HEK293T (cell line): ENCODE results near the gene RTP2.

Source experiments
- CTCF ChIA-PET: fragments of 350-600 bp; formaldehyde crosslinking; extraction: SDS; loops from one replicate; lab custom pipeline; 2021; ENCODE audit warnings: antibody characterized with exemption, inconsistent platforms; lab: Yijun Ruan, JAX
- POLR2A ChIA-PET: fragments of 350-600 bp; formaldehyde crosslinking; extraction: SDS; loops from one replicate; lab custom pipeline; 2020; ENCODE audit warnings: antibody characterized with exemption, inconsistent platforms; lab: Yijun Ruan, JAX
- DNase-seq: peaks from one replicate; pipeline ENCODE4 v3.0.0; 2012; ENCODE audit warnings: mixed read lengths; ENCODE audit errors: extremely low spot score
- ARNT ChIP-seq: fragments of 450-650 bp; IDR thresholded peaks from 2 replicates; pipeline ENCODE4 v1.6.1; 2017; ENCODE audit warnings: mild to moderate bottlenecking
- BHLHE40 ChIP-seq: fragments of 450-650 bp; IDR thresholded peaks from 2 replicates; pipeline ENCODE4 v1.6.1; 2016; ENCODE audit warnings: mild to moderate bottlenecking, moderate library complexity, borderline replicate concordance
- CTBP1 ChIP-seq: fragments of 450-650 bp; IDR thresholded peaks from 2 replicates; pipeline ENCODE4 v1.6.1; 2016; ENCODE audit warnings: borderline replicate concordance
- ELF4 ChIP-seq: fragments of 450-650 bp; IDR thresholded peaks from 2 replicates; pipeline ENCODE4 v1.6.1; 2017; ENCODE audit warnings: antibody characterized with exemption
- FOXA1 ChIP-seq: fragments of 450-650 bp; IDR thresholded peaks from 2 replicates; pipeline ENCODE4 v1.6.1; 2016; ENCODE audit warnings: mild to moderate bottlenecking
- FOXK2 ChIP-seq: fragments of 450-650 bp; IDR thresholded peaks from 2 replicates; pipeline ENCODE4 v1.6.1; 2016; ENCODE audit warnings: mild to moderate bottlenecking
- FOXM1 ChIP-seq: fragments of 450-650 bp; IDR thresholded peaks from 2 replicates; pipeline ENCODE4 v1.6.1; 2017; ENCODE audit warnings: mild to moderate bottlenecking, borderline replicate concordance
- HDGF ChIP-seq: fragments of 450-650 bp; IDR thresholded peaks from 2 replicates; pipeline ENCODE4 v1.6.1; 2017; ENCODE audit warnings: antibody characterized with exemption, borderline replicate concordance
- L3MBTL2 ChIP-seq: fragments of 450-650 bp; conservative IDR thresholded peaks from 2 replicates; pipeline ENCODE4 v1.6.1; 2016; ENCODE audit warnings: mild to moderate bottlenecking
- LEF1 ChIP-seq: fragments of 450-650 bp; IDR thresholded peaks from 2 replicates; pipeline ENCODE4 v1.6.1; 2017; ENCODE audit warnings: mild to moderate bottlenecking, borderline replicate concordance
- NFRKB ChIP-seq: fragments of 450-650 bp; IDR thresholded peaks from 2 replicates; pipeline ENCODE4 v1.6.1; 2016; ENCODE audit warnings: mild to moderate bottlenecking, moderate library complexity
- SP1 ChIP-seq: fragments of 450-650 bp; IDR thresholded peaks from 2 replicates; pipeline ENCODE4 v1.6.1; 2017
- SUZ12 ChIP-seq: fragments of 450-650 bp; IDR thresholded peaks from 2 replicates; pipeline ENCODE4 v1.6.1; 2016; ENCODE audit warnings: mild to moderate bottlenecking
- TARDBP ChIP-seq: fragments of 450-650 bp; IDR thresholded peaks from 2 replicates; pipeline ENCODE4 v1.6.1; 2016
- ZNF384 ChIP-seq: fragments of 450-650 bp; IDR thresholded peaks from 2 replicates; pipeline ENCODE4 v1.6.1; 2016
- TF ChIP-seq, protein P1 (sequence below): fragments of 450-650 bp; IDR thresholded peaks from 2 replicates; pipeline ENCODE4 v1.6.1; 2016

The RTP2 gene

GRCh38 chr3:187738331-187739093 lies 36.2 kb upstream of the RTP2 start:
- ChIA-PET CTCF (interaction anchor here (0.6 to 3.9 kb wide), 12 partner anchors 12 to 1494 kb away, joined by 3 to 60 read pairs (median 3); no protein-coding TSS in a partner anchor), POLR2A (interaction anchor here (1.2 kb wide), 1 partner anchor 320 kb away, joined by 3 read pairs; no protein-coding TSS in a partner anchor)
- peak; percentile 68 for DNase-seq
- TF ChIP-seq ELF4: no peak
- TF ChIP-seq ZNF384: no peak
- no peak for TF ChIP-seq BHLHE40
- TF ChIP-seq HDGF: no peak
- TF ChIP-seq FOXK2: no peak
- TF ChIP-seq, protein P1, sequence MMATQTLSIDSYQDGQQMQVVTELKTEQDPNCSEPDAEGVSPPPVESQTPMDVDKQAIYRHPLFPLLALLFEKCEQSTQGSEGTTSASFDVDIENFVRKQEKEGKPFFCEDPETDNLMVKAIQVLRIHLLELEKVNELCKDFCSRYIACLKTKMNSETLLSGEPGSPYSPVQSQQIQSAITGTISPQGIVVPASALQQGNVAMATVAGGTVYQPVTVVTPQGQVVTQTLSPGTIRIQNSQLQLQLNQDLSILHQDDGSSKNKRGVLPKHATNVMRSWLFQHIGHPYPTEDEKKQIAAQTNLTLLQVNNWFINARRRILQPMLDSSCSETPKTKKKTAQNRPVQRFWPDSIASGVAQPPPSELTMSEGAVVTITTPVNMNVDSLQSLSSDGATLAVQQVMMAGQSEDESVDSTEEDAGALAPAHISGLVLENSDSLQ: no peak
- TF ChIP-seq NFRKB: no peak
- TF ChIP-seq LEF1: no peak
- no peak for TF ChIP-seq TARDBP
- no peak for TF ChIP-seq FOXA1
- no peak for TF ChIP-seq FOXM1
- TF ChIP-seq SP1: no peak
- no peak for TF ChIP-seq CTBP1
- TF ChIP-seq SUZ12: no peak

GRCh38 chr3:187738071-187738330 lies 35.6 kb upstream of the RTP2 start:
- CTCF ChIA-PET: interaction anchor here (0.7 to 3.9 kb wide), 6 partner anchors 280 to 1495 kb away, joined by 3 to 60 read pairs (median 3); no protein-coding TSS in a partner anchor
- no peak for DNase-seq
- POLR2A ChIA-PET: no interaction called here

GRCh38 chr3:187737368-187738070 lies 35.2 kb upstream of the RTP2 start:
- POLR2A ChIA-PET: no interaction called here
- CTCF ChIA-PET: interaction anchor here (1.5 to 3.9 kb wide), 2 partner anchors 1210 to 1217 kb away, joined by 4 to 60 read pairs; no protein-coding TSS in a partner anchor
- DNase-seq: no peak
- TF ChIP-seq TARDBP (no peak), FOXK2 (no peak), LEF1 (no peak), FOXA1 (no peak), SP1 (no peak), NFRKB (no peak), ZNF384 (no peak; the same call in 1 of the 2 replicates), ARNT (no peak)

More at GRCh38 chr3:187738071-187738330, 35.6 kb upstream of the RTP2 start:
- TF ChIP-seq HDGF (no peak), L3MBTL2 (no peak), TARDBP (no peak)

- no peak for DNase-seq
- CTCF ChIA-PET: no interaction called here
- TF ChIP-seq CTBP1 (no peak), ZNF384 (no peak), ELF4 (no peak), SP1 (no peak), FOXA1 (no peak), TARDBP (no peak), NFRKB (no peak), FOXM1 (no peak), HDGF (no peak), FOXK2 (no peak), LEF1 (no peak)
- POLR2A ChIA-PET: no interaction called here
Observed at GRCh38 chr3:187737006-187737367, 34.6 kb upstream of the RTP2 start.

DNA sequence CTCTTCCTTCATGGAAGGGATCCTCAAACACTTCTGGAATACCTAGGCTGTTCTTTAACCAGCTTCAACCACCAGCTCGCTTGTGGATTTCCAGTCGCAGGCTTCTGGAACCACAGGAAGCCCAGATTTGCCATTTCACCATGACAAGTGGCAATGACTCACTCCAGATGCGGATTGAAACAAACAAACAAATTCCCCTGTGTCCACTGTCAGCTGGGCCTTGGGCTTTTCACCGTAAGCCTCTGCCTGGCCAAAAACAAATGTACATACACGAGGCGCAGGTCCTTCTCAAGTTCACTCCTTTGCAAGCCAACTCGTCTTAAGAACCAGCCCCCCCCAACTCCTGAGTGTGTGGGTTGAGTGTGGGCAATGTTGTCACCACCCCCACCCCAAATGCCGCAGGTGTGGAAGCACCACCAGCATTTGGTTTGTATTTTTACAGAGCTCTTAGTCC lies 34.1 kb upstream of the RTP2 start:
- DNase-seq: no peak
- CTCF ChIA-PET: no interaction called here
- TF ChIP-seq SUZ12: no peak
- no peak for TF ChIP-seq FOXK2
- TF ChIP-seq L3MBTL2: no peak
- TF ChIP-seq BHLHE40: no peak
- no peak for TF ChIP-seq ZNF384
- TF ChIP-seq SP1: no peak
- no peak for TF ChIP-seq TARDBP
- no peak for TF ChIP-seq HDGF
- no peak for TF ChIP-seq FOXM1
- no peak for TF ChIP-seq ARNT
- TF ChIP-seq, protein P1: no peak
- no peak for TF ChIP-seq NFRKB
- TF ChIP-seq FOXA1: no peak
- no peak for TF ChIP-seq ELF4
- TF ChIP-seq CTBP1: no peak
- TF ChIP-seq LEF1: no peak
- POLR2A ChIA-PET: no interaction called here

- ChIA-PET POLR2A (no interaction called here), CTCF (no interaction called here)
- TF ChIP-seq FOXM1: no peak
- TF ChIP-seq ELF4: no peak
- no peak for TF ChIP-seq L3MBTL2
- no peak for TF ChIP-seq HDGF
- TF ChIP-seq BHLHE40: no peak
- no peak for TF ChIP-seq FOXK2
- no peak for TF ChIP-seq SUZ12
- TF ChIP-seq SP1: no peak
- no peak for DNase-seq
Observed at GRCh38 chr3:187735837-187736236, 33.5 kb upstream of the RTP2 start.
